ENCODE data around the gene DHCR7.

Gene DHCR7

GRCh38 chr11:71477641-71478527, 29.7 kb upstream of the DHCR7 start:
- in situ Hi-C loops (cut with MboI; ENCODE audit: low sequenced_read_pairs, unreplicated experiment): no loop called here
- DNase-seq (ENCODE audit: low spot score): no peak
- TF ChIP-seq CTCF (IDR thresholded peaks at IDR 0.05; ENCODE audit: borderline replicate concordance, control extremely low read depth, extremely low read depth, insufficient read depth, missing control alignments): no peak

- no peak for DNase-seq (ENCODE audit: low spot score)
- TF ChIP-seq CTCF (IDR thresholded peaks at IDR 0.05; ENCODE audit: borderline replicate concordance, control extremely low read depth, extremely low read depth, insufficient read depth, missing control alignments): no peak
- in situ Hi-C loops (cut with MboI; ENCODE audit: low sequenced_read_pairs, unreplicated experiment): no loop called here
Observed at GRCh38 chr11:71476926-71477640, 28.9 kb upstream of the DHCR7 start.

GRCh38 chr11:71476031-71476430, 27.8 kb upstream of the DHCR7 start:
- no peak for DNase-seq (ENCODE audit: low spot score)
- in situ Hi-C loops (cut with MboI; ENCODE audit: low sequenced_read_pairs, unreplicated experiment): no loop called here
- no peak for TF ChIP-seq CTCF (IDR thresholded peaks at IDR 0.05; ENCODE audit: borderline replicate concordance, control extremely low read depth, extremely low read depth, insufficient read depth, missing control alignments)

- no peak for TF ChIP-seq CTCF (IDR thresholded peaks at IDR 0.05; ENCODE audit: borderline replicate concordance, control extremely low read depth, extremely low read depth, insufficient read depth, missing control alignments)
- in situ Hi-C loops (cut with MboI; ENCODE audit: low sequenced_read_pairs, unreplicated experiment): no loop called here
Observed at GRCh38 chr11:71474771-71475483, 26.7 kb upstream of the DHCR7 start.

GRCh38 chr11:71474141-71474770, 26.1 kb upstream of the DHCR7 start:
- no peak for TF ChIP-seq CTCF (IDR thresholded peaks at IDR 0.05; ENCODE audit: borderline replicate concordance, control extremely low read depth, extremely low read depth, insufficient read depth, missing control alignments)
- DNase-seq (ENCODE audit: low spot score): no peak
- in situ Hi-C loops (cut with MboI; ENCODE audit: low sequenced_read_pairs, unreplicated experiment): no loop called here

More at GRCh38 chr11:71474771-71475483, 26.7 kb upstream of the DHCR7 start:
- DNase-seq (ENCODE audit: low spot score): no peak

GRCh38 chr11:71473793-71474080, 25.5 kb upstream of the DHCR7 start:
- in situ Hi-C loops (cut with MboI; ENCODE audit: low sequenced_read_pairs, unreplicated experiment): no loop called here
- TF ChIP-seq CTCF (IDR thresholded peaks at IDR 0.05; ENCODE audit: borderline replicate concordance, control extremely low read depth, extremely low read depth, insufficient read depth, missing control alignments): no peak
- no peak for DNase-seq (ENCODE audit: low spot score)
